ENCODE measurements around the gene KLK7.

- TF ChIP-seq, protein P1, sequence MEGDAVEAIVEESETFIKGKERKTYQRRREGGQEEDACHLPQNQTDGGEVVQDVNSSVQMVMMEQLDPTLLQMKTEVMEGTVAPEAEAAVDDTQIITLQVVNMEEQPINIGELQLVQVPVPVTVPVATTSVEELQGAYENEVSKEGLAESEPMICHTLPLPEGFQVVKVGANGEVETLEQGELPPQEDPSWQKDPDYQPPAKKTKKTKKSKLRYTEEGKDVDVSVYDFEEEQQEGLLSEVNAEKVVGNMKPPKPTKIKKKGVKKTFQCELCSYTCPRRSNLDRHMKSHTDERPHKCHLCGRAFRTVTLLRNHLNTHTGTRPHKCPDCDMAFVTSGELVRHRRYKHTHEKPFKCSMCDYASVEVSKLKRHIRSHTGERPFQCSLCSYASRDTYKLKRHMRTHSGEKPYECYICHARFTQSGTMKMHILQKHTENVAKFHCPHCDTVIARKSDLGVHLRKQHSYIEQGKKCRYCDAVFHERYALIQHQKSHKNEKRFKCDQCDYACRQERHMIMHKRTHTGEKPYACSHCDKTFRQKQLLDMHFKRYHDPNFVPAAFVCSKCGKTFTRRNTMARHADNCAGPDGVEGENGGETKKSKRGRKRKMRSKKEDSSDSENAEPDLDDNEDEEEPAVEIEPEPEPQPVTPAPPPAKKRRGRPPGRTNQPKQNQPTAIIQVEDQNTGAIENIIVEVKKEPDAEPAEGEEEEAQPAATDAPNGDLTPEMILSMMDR (conservative IDR thresholded peaks at IDR 0.05; ENCODE audit: low read depth, low read length) = no peak
- no peak for TF ChIP-seq EZH2 (IDR thresholded peaks at IDR 0.05; ENCODE audit: borderline replicate concordance, low read depth, low read length, poor library complexity, severe bottlenecking)
Observed at GRCh38 chr19:50978772-50979390, 4.8 kb downstream of the KLK7 start.
